ENCODE results near the gene LRMDA. TPM values are rescaled to one million over a fixed set of nuclear protein-coding genes. Genes with fewer than 3 reads are reported as not detected.

Gene LRMDA
- total and polyA plus RNA-seq, 2 of the 8 experiments (the other 6 are each of a cell fraction or from before 2014, with no cell fraction given) = 0.86 to 2.8 TPM

DNA sequence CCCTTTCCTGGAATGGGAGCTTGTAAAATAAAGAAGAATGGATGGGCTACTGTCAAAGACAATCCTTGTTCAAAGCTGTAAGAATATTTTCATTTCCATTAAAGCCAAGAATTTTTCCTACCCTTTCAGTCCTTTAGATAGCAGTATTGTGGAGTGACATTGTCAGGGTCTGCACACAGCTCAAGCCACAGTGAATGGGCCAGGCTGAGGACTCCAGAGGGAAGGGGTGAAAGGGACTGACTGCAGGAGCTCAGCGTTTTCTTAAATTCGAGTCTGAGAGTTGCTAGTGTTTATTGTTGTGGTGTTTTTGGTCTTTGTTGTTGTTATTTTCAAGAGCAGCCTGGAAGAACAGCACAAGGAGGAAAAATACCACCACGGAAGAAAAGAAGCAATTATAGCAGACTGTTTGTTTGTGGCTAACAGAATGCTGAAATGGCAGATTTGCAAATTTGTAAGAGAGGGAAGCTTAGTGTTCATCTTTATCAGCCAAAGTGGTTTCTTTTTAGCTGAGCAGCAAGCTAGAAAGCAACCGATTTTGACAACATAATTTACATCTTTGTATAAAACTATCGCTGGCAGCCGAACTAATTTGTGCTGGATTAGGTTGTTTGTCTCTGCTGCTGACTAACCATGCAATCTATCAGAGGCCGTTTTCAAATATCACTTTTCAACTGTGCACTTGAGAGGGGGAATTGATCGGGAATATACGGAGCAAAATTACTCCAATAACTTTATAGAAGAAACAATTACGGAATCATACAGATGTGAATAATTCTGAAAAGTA lies 192.1 kb downstream of the LRMDA start:
- Histone ChIP-seq H2BK5ac (ENCODE audit: low read depth, low read length) (no peak overlapping the region), H2BK15ac (ENCODE audit: low read length) (no peak overlapping the region), H3K14ac (ENCODE audit: insufficient read length) (no peak overlapping the region), H3K18ac (ENCODE audit: extremely low read depth, low read length) (no peak overlapping the region), H3K4ac (replicated peaks; ENCODE audit: insufficient read length, low read depth, low read length) (no peak overlapping the region), H3K79me2 (ENCODE audit: control insufficient read depth in 1 of 2, insufficient read depth in 2 of 2, low read length in 2 of 2) (no peaks in the 10 kb centered on the region), H2BK120ac (replicated peaks; ENCODE audit: low read depth, low read length) (no peak overlapping the region), H3K27me3 (replicated peaks in 1 of 4; ENCODE audit: control insufficient read depth in 3 of 4, extremely low read depth in 1 of 4, insufficient read depth in 3 of 4, low read length in 3 of 4) (no peaks in the 10 kb centered on the region; a peak in 1 of 7 replicates), H3K56ac (replicated peaks; ENCODE audit: insufficient read length, low read depth, low read length) (no peak overlapping the region), H3K4me1 (replicated peaks in 1 of 4; ENCODE audit: control insufficient read depth in 3 of 4, insufficient read depth in 4 of 4, low read length in 3 of 4) (no peaks in the 10 kb centered on the region), H4K5ac (ENCODE audit: insufficient read length, low read depth, low read length) (no peak overlapping the region), H3K23me2 (ENCODE audit: low read depth, low read length) (no peaks in the 10 kb centered on the region), H4K91ac (replicated peaks; ENCODE audit: insufficient read length, low read length) (no peak overlapping the region), H3K79me1 (ENCODE audit: low read depth, low read length) (no peaks in the 10 kb centered on the region), H3K4me3 (ENCODE audit: extremely low read depth in 1 of 4, insufficient read depth in 2 of 4, low read depth in 3 of 4, low read length in 4 of 4) (no peak overlapping the region), H3K23ac (ENCODE audit: insufficient read length) (no peak overlapping the region), H3K4me2 (ENCODE audit: insufficient read depth in 1 of 2, low read depth in 2 of 2, low read length in 2 of 2) (no peak overlapping the region), H2BK12ac (ENCODE audit: low read depth, low read length) (no peak overlapping the region), H2BK20ac (ENCODE audit: low read length) (no peak overlapping the region), H4K20me1 (replicated peaks in 1 of 2; ENCODE audit: control insufficient read depth in 1 of 2, insufficient read depth in 2 of 2, low read length in 2 of 2) (no peaks in the 10 kb centered on the region), H2AFZ (ENCODE audit: low read length) (no peak overlapping the region), H3K9ac (replicated peaks in 1 of 4; ENCODE audit: extremely low read depth in 1 of 4, low read depth in 3 of 4, low read length in 3 of 4) (no peak overlapping the region; a peak in 1 of 7 replicates), H3K27ac (ENCODE audit: low read depth, low read length) (no peak overlapping the region), H3K9me3 (ENCODE audit: insufficient read depth in 2 of 2, low read depth in 1 of 2, low read length in 1 of 2) (no peaks in the 10 kb centered on the region), H2AK5ac (ENCODE audit: low read depth, low read length) (no peak overlapping the region), H3K36me3 (ENCODE audit: control insufficient read depth in 2 of 4, insufficient read depth in 4 of 4, low read length in 3 of 4) (no peaks in the 10 kb centered on the region), H4K8ac (ENCODE audit: extremely low read depth, insufficient read depth, low read length) (no peak overlapping the region)
- ChIA-PET POLR2A (ENCODE audit: partially characterized antibody) (no interaction called here), CTCF (ENCODE audit: partially characterized antibody) (interaction anchor here (0.9 to 1.4 kb wide), 4 partner anchors 21 to 30 kb away, joined by 3 read pairs; no protein-coding TSS in a partner anchor)
- WGBS, 2 experiments (ENCODE audit: extremely low coverage in 1 of 2, insufficient coverage in 1 of 2, insufficient read length in 1 of 2, insufficient replicate concordance in 2 of 2, low coverage in 1 of 2, low lambda C conversion rate in 2 of 2, missing lambda C conversion rate in 1 of 2) = 80% methylated on average over 10 of the region's 10 CpGs; no CpG with 5 or more reads in 1 of the 2 experiments
- FAIRE-seq (no peak), DNase-seq (ENCODE audit: low read depth in 1 of 2, low spot score in 2 of 2) (no peak)
- TF ChIP-seq BCL11A (IDR thresholded peaks at IDR 0.05; ENCODE audit: low read depth in 2 of 2, low read length in 2 of 2) = no peak
- no peak for TF ChIP-seq CEBPB (IDR thresholded peaks at IDR 0.05; ENCODE audit: low read depth, low read length)
- no peak for TF ChIP-seq MAFK (IDR thresholded peaks at IDR 0.05; ENCODE audit: low read depth, low read length)
- TF ChIP-seq TCF12 (IDR thresholded peaks at IDR 0.05; ENCODE audit: low read depth, low read length) = no peak
- TF ChIP-seq EGR1 (IDR thresholded peaks at IDR 0.05; ENCODE audit: borderline replicate concordance, low read depth, low read length) = no peak
- no peak for TF ChIP-seq KDM4A (IDR thresholded peaks at IDR 0.05; ENCODE audit: low read depth, low read length, severe bottlenecking)
- TF ChIP-seq SIX5 (IDR thresholded peaks at IDR 0.05; ENCODE audit: low read depth, low read length) = no peak
- TF ChIP-seq TBP (IDR thresholded peaks at IDR 0.05; ENCODE audit: low read depth, low read length) = no peak
- no peak for TF ChIP-seq BACH1 (IDR thresholded peaks at IDR 0.05; ENCODE audit: low read length)
- TF ChIP-seq RXRA (IDR thresholded peaks at IDR 0.05; ENCODE audit: insufficient read depth, low read depth, low read length) = no peak
- no peak for TF ChIP-seq SUZ12 (IDR thresholded peaks at IDR 0.05; ENCODE audit: low read length)
- TF ChIP-seq RAD21 (IDR thresholded peaks at IDR 0.05 in 1 of 2, conservative IDR thresholded peaks at IDR 0.05 in 1 of 2; ENCODE audit: low read depth in 2 of 2, low read length in 2 of 2) = no peak
- no peak for TF ChIP-seq RFX5 (IDR thresholded peaks at IDR 0.05; ENCODE audit: borderline replicate concordance, low read depth, low read length)
- no peak for TF ChIP-seq CBX8 (IDR thresholded peaks at IDR 0.05; ENCODE audit: borderline replicate concordance, low read depth, low read length)
